LNCaP clone FGC (cell line): Measurements from ENCODE around the gene BRSK2.

Source experiments
- DNase-seq: peaks from one replicate; pipeline ENCODE4 v3.0.0-alpha.2; 2011; ENCODE audit warnings: low read depth
- H3K4me3 ChIP-seq: 2 replicates; pipeline ENCODE4 v1.5.1; 2011; ENCODE audit warnings: mild to moderate bottlenecking, low read depth, low read length, control low read depth
- CTCF ChIP-seq: IDR thresholded peaks from 2 replicates; pipeline ENCODE4 v1.5.1; 2012; ENCODE audit warnings: mild to moderate bottlenecking; ENCODE audit not compliant: control insufficient read depth, insufficient read depth; ENCODE audit errors: extremely low read depth

The BRSK2 gene

GRCh38 chr11:1367721-1368120 lies 22.0 kb upstream of the BRSK2 start:
- H3K4me3 ChIP-seq, result no peak overlapping the region
- DNase-seq, result no peak
- TF ChIP-seq CTCF, result no peak

- no peak for DNase-seq
- H3K4me3 ChIP-seq, result no peak overlapping the region
- no peak for TF ChIP-seq CTCF
Observed at GRCh38 chr11:1368216-1368615, 21.5 kb upstream of the BRSK2 start.

GRCh38 chr11:1368966-1369365 lies 20.8 kb upstream of the BRSK2 start:
- no peak overlapping the region for H3K4me3 ChIP-seq
- DNase-seq, result no peak
- TF ChIP-seq CTCF, result no peak

GRCh38 chr11:1369371-1370005 lies 20.2 kb upstream of the BRSK2 start:
- DNase-seq, result no peak
- no peak for TF ChIP-seq CTCF
- no peak overlapping the region for H3K4me3 ChIP-seq

GRCh38 chr11:1370186-1371025 lies 19.3 kb upstream of the BRSK2 start:
- H3K4me3 ChIP-seq, result no peak overlapping the region
- DNase-seq, result no peak
- TF ChIP-seq CTCF, result no peak

GRCh38 chr11:1371026-1371325 lies 18.8 kb upstream of the BRSK2 start:
- no peak overlapping the region for H3K4me3 ChIP-seq
- DNase-seq, result no peak
- no peak for TF ChIP-seq CTCF
